CD4-positive, alpha-beta T cell treated with Interleukin-15 for 4 hours (primary cell): ENCODE data around the gene GGN.
"Not testable (repeated sequence)": the region's sequence is repeated elsewhere in the genome, so short reads cannot be mapped to it uniquely, and the experiment has no call there.

Experiments used
- DNase-seq: peaks from one replicate; pipeline ENCODE4 v3.0.0-alpha.2; 2020; ENCODE audit warnings: low spot score

Gene GGN

GRCh38 chr19:38411898-38412297 lies 24.1 kb upstream of the GGN start:
- DNase-seq, result not testable (repeated sequence)

- no peak for DNase-seq
Measured at GRCh38 chr19:38411041-38411712, 23.3 kb upstream of the GGN start.

GRCh38 chr19:38410407-38410806 lies 22.6 kb upstream of the GGN start:
- not testable (repeated sequence) for DNase-seq

- DNase-seq, result no peak
Measured at GRCh38 chr19:38409631-38410133, 21.8 kb upstream of the GGN start.

GRCh38 chr19:38405276-38405675 lies 17.4 kb upstream of the GGN start:
- no peak for DNase-seq

GRCh38 chr19:38404858-38405257 lies 17.0 kb upstream of the GGN start:
- no peak for DNase-seq

- DNase-seq, result peak; percentile 97
Measured at GRCh38 chr19:38402967-38403674, 15.3 kb upstream of the GGN start, which contains the start of gene FAM98C. Gene FAM98C, plus strand, starts transcription at chr19:38403093. Its CDS starts 61 bp downstream, at chr19:38403154.

- DNase-seq, result no peak
Measured at GRCh38 chr19:38402623-38402966, 14.8 kb upstream of the GGN start.

- DNase-seq, result no peak
Measured at GRCh38 chr19:38401148-38401547, 13.3 kb upstream of the GGN start.

GRCh38 chr19:38400361-38400760 lies 12.5 kb upstream of the GGN start:
- no peak for DNase-seq

- no peak for DNase-seq
Measured at GRCh38 chr19:38399537-38399936, 11.7 kb upstream of the GGN start.

- DNase-seq, result no peak
Measured at GRCh38 chr19:38399081-38399480, 11.2 kb upstream of the GGN start.

GRCh38 chr19:38395381-38396114 lies 7.7 kb upstream of the GGN start:
- peak; percentile 35 for DNase-seq

GRCh38 chr19:38394488-38394887 lies 6.7 kb upstream of the GGN start:
- peak; percentile 66 for DNase-seq

- DNase-seq, result no peak
Measured at GRCh38 chr19:38392707-38393308, 5.0 kb upstream of the GGN start.

- no peak for DNase-seq
Measured at GRCh38 chr19:38391911-38392464, 4.2 kb upstream of the GGN start.

GRCh38 chr19:38389957-38390924 lies 2.4 kb upstream of the GGN start:
- no peak for DNase-seq

GRCh38 chr19:38389101-38389925 lies 1.5 kb upstream of the GGN start:
- no peak for DNase-seq

- no peak for DNase-seq
Measured at GRCh38 chr19:38388349-38389100, 691 bp upstream of the GGN start, which contains the start of gene SPRED3. Gene SPRED3, plus strand, starts transcription at chr19:38388697. Its CDS starts 1,606 bp downstream, at chr19:38390303.
